ENCODE results near the gene MORN5. TPM values are rescaled to one million over a fixed set of nuclear protein-coding genes. Genes with fewer than 3 reads are reported as not detected.

Gene MORN5
- polyA plus RNA-seq, 1 experiment, result not detected

DNA sequence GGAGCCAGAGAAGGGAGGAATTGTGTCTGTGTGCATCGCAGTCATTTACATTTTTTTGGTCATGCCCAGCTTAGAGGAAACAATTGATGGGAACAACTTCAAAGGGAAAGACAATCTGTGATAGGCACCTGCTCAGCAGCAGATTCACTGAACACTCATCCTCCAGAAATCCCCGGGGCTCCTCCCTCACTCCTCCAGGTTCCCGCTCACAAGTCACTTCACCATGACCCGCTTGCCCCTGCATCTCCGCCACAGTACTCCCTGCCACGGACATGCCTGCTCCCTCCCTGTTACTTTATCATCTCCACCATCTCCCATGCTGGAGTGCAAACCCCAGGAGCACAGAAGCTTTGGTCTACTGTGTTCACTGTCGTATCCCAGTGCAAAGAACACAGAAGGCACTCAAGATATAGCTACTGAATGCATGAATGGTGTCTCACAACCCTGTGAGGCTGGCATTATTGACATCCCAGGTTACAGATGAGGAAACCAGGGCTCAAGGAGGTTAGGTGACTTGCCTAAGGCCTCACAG is 52.8 kb downstream of the MORN5 start:
- Histone ChIP-seq H3K4me3 (ENCODE audit: low read depth, low read length) (no peak overlapping the region), H3K9me3 (ENCODE audit: control insufficient read depth, insufficient read depth, low read length) (no peaks in the 10 kb centered on the region; the same call in none of the 2 replicates), H3K27me3 (ENCODE audit: control insufficient read depth, insufficient read depth, low read length) (peaks cover 69% of the 10 kb centered on the region), H3K27ac (ENCODE audit: low read depth, low read length) (no peak overlapping the region)
- DNase-seq (ENCODE audit: low read depth, low spot score), result no peak
- ChIA-PET POLR2A (no interaction called here), CTCF (interaction anchor here (0.6 kb wide), 1 partner anchor 60 kb away, joined by 4 read pairs; no protein-coding TSS in a partner anchor)
- TF ChIP-seq, protein P1, sequence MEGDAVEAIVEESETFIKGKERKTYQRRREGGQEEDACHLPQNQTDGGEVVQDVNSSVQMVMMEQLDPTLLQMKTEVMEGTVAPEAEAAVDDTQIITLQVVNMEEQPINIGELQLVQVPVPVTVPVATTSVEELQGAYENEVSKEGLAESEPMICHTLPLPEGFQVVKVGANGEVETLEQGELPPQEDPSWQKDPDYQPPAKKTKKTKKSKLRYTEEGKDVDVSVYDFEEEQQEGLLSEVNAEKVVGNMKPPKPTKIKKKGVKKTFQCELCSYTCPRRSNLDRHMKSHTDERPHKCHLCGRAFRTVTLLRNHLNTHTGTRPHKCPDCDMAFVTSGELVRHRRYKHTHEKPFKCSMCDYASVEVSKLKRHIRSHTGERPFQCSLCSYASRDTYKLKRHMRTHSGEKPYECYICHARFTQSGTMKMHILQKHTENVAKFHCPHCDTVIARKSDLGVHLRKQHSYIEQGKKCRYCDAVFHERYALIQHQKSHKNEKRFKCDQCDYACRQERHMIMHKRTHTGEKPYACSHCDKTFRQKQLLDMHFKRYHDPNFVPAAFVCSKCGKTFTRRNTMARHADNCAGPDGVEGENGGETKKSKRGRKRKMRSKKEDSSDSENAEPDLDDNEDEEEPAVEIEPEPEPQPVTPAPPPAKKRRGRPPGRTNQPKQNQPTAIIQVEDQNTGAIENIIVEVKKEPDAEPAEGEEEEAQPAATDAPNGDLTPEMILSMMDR (IDR thresholded peaks at IDR 0.05; ENCODE audit: low read depth, low read length), result no peak

DNA sequence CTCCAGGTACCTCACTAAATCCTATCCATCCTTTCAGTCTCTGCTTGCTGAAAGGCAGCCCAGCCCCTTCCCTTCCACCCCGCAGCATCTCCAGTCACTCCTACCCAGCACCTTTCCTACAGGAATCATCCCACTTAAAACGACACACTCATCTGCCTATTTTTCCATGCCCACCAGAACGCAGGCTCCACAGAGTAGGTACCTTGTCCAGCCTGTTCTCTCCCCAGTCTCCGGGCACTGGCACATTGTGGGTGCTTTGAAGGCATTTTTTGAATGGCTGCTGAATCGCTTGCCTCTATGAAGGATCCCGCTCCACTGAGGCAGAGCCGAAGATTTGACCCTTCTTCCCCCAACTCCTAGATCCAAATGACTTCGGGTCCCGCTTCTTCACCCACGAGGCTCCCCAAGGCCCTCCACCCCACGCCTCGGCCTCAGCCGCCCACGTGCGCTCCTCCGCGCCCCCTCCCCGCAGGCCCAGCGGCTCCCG is 53.4 kb downstream of the MORN5 start:
- Histone ChIP-seq H3K4me3 (ENCODE audit: low read depth, low read length) (no peak overlapping the region), H3K9me3 (ENCODE audit: control insufficient read depth, insufficient read depth, low read length) (no peaks in the 10 kb centered on the region; the same call in none of the 2 replicates), H3K27me3 (ENCODE audit: control insufficient read depth, insufficient read depth, low read length) (peaks cover 75% of the 10 kb centered on the region), H3K27ac (ENCODE audit: low read depth, low read length) (no peak overlapping the region)
- DNase-seq (ENCODE audit: low read depth, low spot score), result no peak
- ChIA-PET POLR2A (no interaction called here), CTCF (no interaction called here)
- TF ChIP-seq, protein P1 (IDR thresholded peaks at IDR 0.05; ENCODE audit: low read depth, low read length), result no peak

DNA sequence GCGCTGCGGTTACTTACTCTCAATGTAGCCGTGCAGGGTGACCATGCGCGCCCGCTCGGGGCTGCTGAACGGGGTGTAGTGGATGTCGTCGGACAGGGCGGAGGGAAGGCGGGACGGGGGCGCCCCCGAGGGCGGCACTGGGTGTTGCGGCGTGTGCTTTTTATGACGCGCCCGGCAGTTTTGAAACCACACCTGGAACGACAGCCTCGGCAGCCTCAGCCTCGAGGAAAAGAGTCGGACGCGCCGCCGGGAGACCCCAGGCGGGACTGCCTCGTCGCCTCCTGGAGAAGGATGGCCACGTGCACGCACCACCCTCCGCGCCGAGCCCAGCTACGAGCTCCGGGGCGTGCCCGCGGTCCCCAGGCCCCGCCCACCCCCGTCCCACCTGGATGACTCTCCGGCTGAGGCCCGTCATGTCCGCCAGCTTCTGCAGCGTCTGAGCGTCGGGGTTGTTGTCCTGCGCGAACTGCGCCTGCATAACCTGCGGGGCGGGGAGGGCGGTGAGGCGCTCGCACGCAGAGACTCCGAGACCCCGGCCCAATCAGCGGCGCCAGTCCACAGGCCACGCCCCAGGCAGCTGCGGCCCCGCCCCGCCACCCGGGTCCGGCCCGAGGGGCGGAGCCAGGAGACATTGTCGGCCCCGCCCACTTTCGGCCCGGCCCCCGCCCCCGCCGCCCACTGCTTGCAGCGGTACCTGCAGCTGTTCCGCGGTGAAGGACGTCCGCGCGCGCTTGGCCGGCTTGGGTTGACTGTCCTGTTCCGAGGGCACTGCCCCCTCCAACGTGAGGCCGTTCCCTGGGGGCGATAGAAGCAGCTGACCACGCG is 54.1 kb downstream of the MORN5 start:
- CTCF ChIA-PET, result interaction anchor here (1.2 kb wide), 1 partner anchor 114 kb away, joined by 3 read pairs; no protein-coding TSS in a partner anchor

DNA sequence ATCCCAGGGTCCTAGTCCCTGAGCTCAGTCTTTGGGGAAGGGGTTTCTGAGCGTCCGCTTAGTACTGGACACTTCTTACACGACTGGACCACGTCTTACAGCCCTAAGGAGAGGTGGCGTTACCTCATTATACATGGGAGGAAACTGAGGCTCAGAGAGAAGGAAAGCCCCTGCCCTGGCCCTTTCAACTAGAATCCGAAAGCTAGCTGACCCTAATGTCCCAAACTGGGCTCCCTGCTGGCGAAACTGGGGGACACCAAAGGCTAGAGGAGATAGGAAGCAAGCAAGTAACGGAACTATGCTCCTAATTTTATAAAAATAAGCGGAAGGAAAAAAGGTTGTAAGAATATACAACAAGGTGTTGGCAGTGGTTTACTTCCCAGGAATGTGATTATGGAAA is 54.8 kb downstream of the MORN5 start:
- Histone ChIP-seq H3K27ac (ENCODE audit: low read depth, low read length) (no peak overlapping the region), H3K4me3 (ENCODE audit: low read depth, low read length) (peak overlapping the region; percentile 34; the same call in 1 of the 2 replicates), H3K27me3 (ENCODE audit: control insufficient read depth, insufficient read depth, low read length) (peaks cover 81% of the 10 kb centered on the region), H3K9me3 (ENCODE audit: control insufficient read depth, insufficient read depth, low read length) (no peaks in the 10 kb centered on the region; the same call in none of the 2 replicates)
- ChIA-PET CTCF (interaction anchor here (1.2 kb wide), 1 partner anchor 115 kb away, joined by 3 read pairs; no protein-coding TSS in a partner anchor), POLR2A (no interaction called here)
- DNase-seq (ENCODE audit: low read depth, low spot score), result no peak
- TF ChIP-seq, protein P1 (IDR thresholded peaks at IDR 0.05; ENCODE audit: low read depth, low read length), result no peak

More for the DNA sequence above, 54.1 kb downstream of the MORN5 start:
- peak overlapping the region; percentile 45 for H3K4me3 ChIP-seq (ENCODE audit: low read depth, low read length)
- POLR2A ChIA-PET, result no interaction called here
- H3K9me3 ChIP-seq (ENCODE audit: control insufficient read depth, insufficient read depth, low read length), result no peaks in the 10 kb centered on the region; the same call in none of the 2 replicates
- no peak for DNase-seq (ENCODE audit: low read depth, low spot score)
- TF ChIP-seq, protein P1 (IDR thresholded peaks at IDR 0.05; ENCODE audit: low read depth, low read length), result no peak
- no peak overlapping the region for H3K27ac ChIP-seq (ENCODE audit: low read depth, low read length)
- H3K27me3 ChIP-seq (ENCODE audit: control insufficient read depth, insufficient read depth, low read length), result peaks cover 79% of the 10 kb centered on the region

DNA sequence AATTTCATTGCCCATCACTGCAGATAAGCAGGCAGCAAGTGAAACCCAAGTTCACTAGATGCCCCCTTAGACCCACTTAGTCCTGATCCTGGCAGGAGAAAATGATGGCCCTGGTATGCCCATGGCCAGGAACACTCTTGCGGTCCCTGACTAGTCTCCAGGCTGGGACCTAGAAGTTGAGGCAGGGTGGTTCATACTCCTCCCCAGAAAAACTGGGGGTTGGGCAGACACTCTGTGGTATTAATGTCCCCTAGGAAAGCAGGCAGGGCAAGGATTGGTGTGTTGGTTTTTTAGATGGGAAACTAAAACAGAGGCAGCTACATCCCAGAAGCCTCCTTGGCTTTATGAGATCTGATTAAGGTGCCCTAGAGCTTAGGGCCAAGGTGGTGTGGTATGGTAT is 56.0 kb downstream of the MORN5 start:
- H3K9me3 ChIP-seq (ENCODE audit: control insufficient read depth, insufficient read depth, low read length), result no peaks in the 10 kb centered on the region; the same call in none of the 2 replicates
- no peak overlapping the region for H3K4me3 ChIP-seq (ENCODE audit: low read depth, low read length)
- CTCF ChIA-PET, result no interaction called here
- POLR2A ChIA-PET, result no interaction called here
- DNase-seq (ENCODE audit: low read depth, low spot score), result no peak
- no peak overlapping the region for H3K27ac ChIP-seq (ENCODE audit: low read depth, low read length)
- TF ChIP-seq, protein P1 (IDR thresholded peaks at IDR 0.05; ENCODE audit: low read depth, low read length), result no peak
- H3K27me3 ChIP-seq (ENCODE audit: control insufficient read depth, insufficient read depth, low read length), result peaks cover 90% of the 10 kb centered on the region

All from AG04450 (cell line).